NT2/D1 (cell line): ENCODE results near the gene ACP2.
A peak's percentile ranks its signal among the peaks of the same experiment; 100 is the strongest.

Experiments used
- DNase-seq: peaks from one replicate; pipeline ENCODE4 v3.0.0-alpha.2; 2011; ENCODE audit warnings: low read depth, low spot score
- H3K27me3 ChIP-seq: 2 replicates; pipeline ENCODE4 v1.6.0; 2011; ENCODE audit warnings: mild to moderate bottlenecking; ENCODE audit not compliant: insufficient read length, insufficient read depth
- H3K36me3 ChIP-seq: 2 replicates; pipeline ENCODE4 v1.6.1; 2011; ENCODE audit warnings: mild to moderate bottlenecking, low read length, mixed read lengths; ENCODE audit not compliant: insufficient read depth, insufficient read length
- H3K4me1 ChIP-seq: 2 replicates; pipeline ENCODE4 v1.5.1; 2011; ENCODE audit not compliant: insufficient read depth, insufficient read length
- H3K4me3 ChIP-seq: 2 replicates; pipeline ENCODE4 v1.5.1; 2011; ENCODE audit warnings: low read depth; ENCODE audit not compliant: insufficient read length
- H3K9ac ChIP-seq: 2 replicates; pipeline ENCODE4 v1.6.0; 2011; ENCODE audit warnings: low read depth; ENCODE audit not compliant: insufficient read length
- H3K9me3 ChIP-seq: 2 replicates; pipeline ENCODE4 v1.5.1; 2011; ENCODE audit warnings: mild to moderate bottlenecking, low read length; ENCODE audit not compliant: insufficient read depth
- SUZ12 ChIP-seq: IDR thresholded peaks from 2 replicates; pipeline ENCODE4 v1.6.1; 2011; ENCODE audit not compliant: insufficient read length, insufficient read depth; ENCODE audit errors: extremely low read depth
- YY1 ChIP-seq: IDR thresholded peaks from 2 replicates; pipeline ENCODE4 v1.6.1; 2011; ENCODE audit not compliant: insufficient read length, insufficient read depth
- ZNF274 ChIP-seq: IDR thresholded peaks from 2 replicates; pipeline ENCODE4 v1.6.1; 2011; ENCODE audit warnings: mild to moderate bottlenecking, low read depth, low read length

ACP2 gene

GRCh38 chr11:47271961-47272661 is 23.5 kb upstream of the ACP2 start:
- no peak for TF ChIP-seq YY1
- no peak for TF ChIP-seq SUZ12
- TF ChIP-seq ZNF274: no peak
- no peak overlapping the region for H3K9ac ChIP-seq
- H3K9me3 ChIP-seq: no peaks in the 10 kb centered on the region
- no peak for DNase-seq
- no peak overlapping the region for H3K4me3 ChIP-seq
- peaks cover 16% of the 10 kb centered on the region for H3K4me1 ChIP-seq
- peaks cover 33% of the 10 kb centered on the region for H3K36me3 ChIP-seq
- no peaks in the 10 kb centered on the region for H3K27me3 ChIP-seq

DNA sequence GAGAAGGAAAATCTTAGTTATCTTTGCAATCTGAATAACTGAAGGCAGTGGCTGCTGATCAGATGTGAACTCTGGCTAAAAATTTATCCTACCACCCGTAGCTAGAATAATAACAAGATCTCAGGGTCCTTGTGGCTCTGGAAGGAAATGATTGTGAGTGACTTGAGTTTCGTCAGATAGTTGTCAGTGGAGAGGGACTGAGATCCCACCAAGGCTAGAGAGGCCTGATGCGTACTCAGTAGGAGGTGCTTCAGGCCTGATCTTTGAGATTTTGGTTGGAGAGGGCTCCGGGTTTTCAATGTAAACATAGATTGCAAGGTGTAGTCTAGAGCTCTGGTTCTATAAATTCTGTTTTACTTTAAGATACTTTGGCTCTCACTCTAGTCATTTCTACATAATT is 22.7 kb upstream of the ACP2 start:
- TF ChIP-seq YY1 (no peak), SUZ12 (no peak), ZNF274 (no peak)
- H3K4me3 ChIP-seq: no peak overlapping the region
- H3K27me3 ChIP-seq: no peaks in the 10 kb centered on the region
- H3K9me3 ChIP-seq: no peaks in the 10 kb centered on the region
- peaks cover 25% of the 10 kb centered on the region for H3K36me3 ChIP-seq
- DNase-seq: no peak
- no peak overlapping the region for H3K9ac ChIP-seq
- H3K4me1 ChIP-seq: peaks cover 16% of the 10 kb centered on the region

DNA sequence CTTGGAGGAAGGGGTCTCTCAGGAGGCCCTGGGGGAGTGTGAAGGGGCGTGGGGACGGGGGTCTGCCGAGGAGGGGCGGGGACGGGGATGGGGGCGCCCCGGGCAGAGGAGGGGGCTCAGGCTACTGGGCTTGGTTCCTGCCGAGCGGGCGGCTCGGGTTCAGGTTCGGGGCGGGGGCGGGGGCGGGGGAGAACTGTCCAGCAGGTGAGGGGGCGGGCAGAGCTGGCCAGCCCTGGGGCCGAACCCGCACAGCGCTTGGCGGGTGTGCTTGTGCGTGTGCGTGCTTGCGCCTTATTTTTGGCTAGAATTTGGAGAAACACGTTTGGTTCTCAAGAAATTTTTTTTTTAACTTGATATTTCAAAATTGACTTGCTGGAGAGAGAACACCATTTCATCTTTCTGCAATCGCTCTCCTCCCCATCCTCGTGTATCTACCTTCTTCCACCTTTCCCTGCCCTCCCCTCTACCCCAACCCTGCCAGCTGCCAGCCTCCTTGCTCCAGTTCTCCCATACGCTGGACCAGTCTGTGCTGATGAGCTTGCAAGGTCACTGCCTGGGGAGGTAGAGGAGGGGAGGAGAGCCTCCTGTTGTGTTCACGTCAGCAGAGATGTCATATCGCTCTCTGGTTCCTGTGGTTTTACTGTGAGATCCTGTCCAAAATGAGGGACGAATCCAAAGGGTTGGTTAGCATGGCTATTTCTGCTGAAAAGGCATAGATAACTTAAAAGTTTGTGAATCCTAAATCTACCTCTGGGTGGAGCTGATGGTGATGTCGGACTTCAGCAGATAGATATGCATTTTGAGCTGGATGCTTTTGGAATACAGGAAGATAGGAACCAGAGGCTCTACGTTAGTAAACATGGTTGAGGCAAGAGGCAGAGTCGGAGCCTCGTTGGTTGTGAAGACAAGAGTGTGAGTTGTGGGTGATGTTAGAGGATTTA is 22.0 kb upstream of the ACP2 start:
- H3K4me3 ChIP-seq: peak overlapping the region; percentile 47
- H3K4me1 ChIP-seq: peaks cover 16% of the 10 kb centered on the region
- H3K27me3 ChIP-seq: no peaks in the 10 kb centered on the region
- no peak for DNase-seq
- no peak for TF ChIP-seq ZNF274
- no peak for TF ChIP-seq YY1
- TF ChIP-seq SUZ12: no peak
- H3K9me3 ChIP-seq: no peaks in the 10 kb centered on the region
- peaks cover 21% of the 10 kb centered on the region for H3K36me3 ChIP-seq
- peak overlapping the region; percentile 90 for H3K9ac ChIP-seq

DNA sequence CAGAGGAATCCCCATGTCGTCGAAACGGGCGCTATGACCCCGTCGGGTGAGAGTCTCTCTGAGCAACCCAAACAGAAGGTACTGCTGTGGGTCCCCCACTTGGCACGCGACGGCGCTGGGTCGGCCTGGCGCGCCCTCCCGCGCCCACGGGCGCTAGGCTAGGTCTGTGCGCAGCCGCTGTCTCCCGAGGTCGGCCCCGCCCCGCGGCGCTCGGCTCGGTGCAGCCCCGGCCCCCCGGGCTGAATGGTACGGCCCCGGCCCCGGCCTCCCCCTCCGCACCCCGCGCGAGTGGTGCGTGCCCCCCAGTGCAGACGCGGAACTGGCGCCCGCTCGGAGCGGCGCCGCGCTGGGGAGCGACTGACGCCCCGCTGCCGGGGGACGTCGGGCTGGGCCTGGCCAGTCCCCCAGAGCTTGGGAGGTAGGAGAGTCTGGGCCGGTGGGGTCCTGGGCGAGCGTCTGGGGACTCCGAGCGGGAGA is 21.3 kb upstream of the ACP2 start, which contains the start of gene MADD:
MADD (plus strand) TSS at position 305 of the 477 bp plus-strand sequence.
- DNase-seq: no peak

GRCh38 chr11:47269002-47269828 is 20.6 kb upstream of the ACP2 start:
- peaks cover 16% of the 10 kb centered on the region for H3K4me1 ChIP-seq
- TF ChIP-seq SUZ12 (no peak), ZNF274 (no peak), YY1 (no peak)
- peaks cover 9% of the 10 kb centered on the region for H3K36me3 ChIP-seq
- H3K4me3 ChIP-seq: peak overlapping the region; percentile 47
- H3K9me3 ChIP-seq: no peaks in the 10 kb centered on the region
- H3K27me3 ChIP-seq: no peaks in the 10 kb centered on the region
- DNase-seq: peak; percentile 84
- peak overlapping the region; percentile 90 for H3K9ac ChIP-seq

More for the DNA sequence above, 21.3 kb upstream of the ACP2 start, which contains the start of gene MADD:
- Histone ChIP-seq H3K4me1 (peaks cover 16% of the 10 kb centered on the region), H3K27me3 (no peaks in the 10 kb centered on the region), H3K4me3 (peak within 1 kb of the TSS; percentile 47), H3K9ac (peak within 1 kb of the TSS; percentile 90), H3K9me3 (no peaks in the 10 kb centered on the region), H3K36me3 (peaks cover 16% of the 10 kb centered on the region)
- TF ChIP-seq SUZ12 (no peak), YY1 (no peak), ZNF274 (no peak)

DNA sequence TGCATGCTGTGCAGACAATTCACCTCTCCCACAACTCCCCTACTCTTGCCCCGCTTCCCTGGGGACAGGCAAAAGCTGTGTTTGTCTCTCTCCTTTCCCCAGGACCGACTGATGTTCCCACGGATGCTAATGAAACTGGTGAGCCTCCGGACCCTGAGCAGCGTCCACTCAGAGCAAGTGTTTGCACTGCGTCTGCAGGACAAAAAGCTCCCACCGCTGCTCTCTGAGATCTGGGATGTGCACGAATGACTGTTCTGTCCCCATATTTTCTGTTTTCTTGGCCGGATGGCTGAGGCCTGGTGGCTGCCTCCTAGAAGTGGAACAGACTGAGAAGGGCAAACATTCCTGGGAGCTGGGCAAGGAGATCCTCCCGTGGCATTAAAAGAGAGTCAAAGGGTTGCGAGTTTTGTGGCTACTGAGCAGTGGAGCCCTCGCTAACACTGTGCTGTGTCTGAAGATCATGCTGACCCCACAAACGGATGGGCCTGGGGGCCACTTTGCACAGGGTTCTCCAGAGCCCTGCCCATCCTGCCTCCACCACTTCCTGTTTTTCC is 19.9 kb upstream of the ACP2 start:
- TF ChIP-seq YY1 (no peak), ZNF274 (no peak), SUZ12 (no peak)
- H3K36me3 ChIP-seq: peaks cover 4% of the 10 kb centered on the region
- H3K9me3 ChIP-seq: no peaks in the 10 kb centered on the region
- no peaks in the 10 kb centered on the region for H3K27me3 ChIP-seq
- no peak for DNase-seq
- peaks cover 16% of the 10 kb centered on the region for H3K4me1 ChIP-seq
- H3K4me3 ChIP-seq: no peak overlapping the region
- peak overlapping the region; percentile 68 for H3K9ac ChIP-seq
